B cell (primary cell): Measurements from ENCODE around the gene OCA2. TPM values are rescaled to one million over a fixed set of nuclear protein-coding genes. Genes with fewer than 3 reads are reported as not detected.

Source experiments
- ATAC-seq: fragments of 200-7000 bp; cut with Tn5 transposase; one replicate; pipeline ENCODE4 v1.10.0; 2021; ENCODE audit warnings: low read depth, mild to moderate bottlenecking, moderate number of reproducible peaks, moderate library complexity
- CTCF ChIA-PET: fragments of 350-600 bp; sonication (Branson Sonifier 250); formaldehyde crosslinking; loops from one replicate; lab custom pipeline; 2021; ENCODE audit warnings: antibody characterized with exemption, inconsistent platforms; lab: Charles Lee
- POLR2A ChIA-PET: fragments of 350-600 bp; sonication (Branson Sonifier 250); formaldehyde crosslinking; loops from one replicate; lab custom pipeline; 2021; ENCODE audit warnings: antibody characterized with exemption; lab: Charles Lee
- DNase-seq: peaks from one replicate; pipeline ENCODE4 v3.0.0; 2013
- H2AFZ ChIP-seq: 2 replicates; pipeline ENCODE4 v1.6.1; 2012; ENCODE audit warnings: mild to moderate bottlenecking, low read depth, low read length; ENCODE audit not compliant: insufficient read depth, poor library complexity, severe bottlenecking
- H3K27ac ChIP-seq, 2 donors: 1 replicate in 1 of 2; 2 replicates in 1 of 2; pipeline ENCODE4 v1.5.1; 2012 to 2013; ENCODE audit warnings: low read length in 2 of 2, mild to moderate bottlenecking in 2 of 2, moderate library complexity in 1 of 2
- H3K27me3 ChIP-seq, 4 experiments: fragments of 200-600 bp in 1 of 4; sonication (generic) in 1 of 4; replicated peaks in 1 of 4; 1 replicate in 2 of 4; 2 replicates in 2 of 4; pipeline versions ENCODE4 v1.6.1 to v1.7.0; 2013 to 2016; ENCODE audit warnings: low read length in 3 of 4, mild to moderate bottlenecking in 2 of 4, mixed read lengths in 1 of 4, moderate library complexity in 1 of 4; ENCODE audit not compliant: insufficient read depth in 4 of 4, control insufficient read depth in 3 of 4; ENCODE audit errors: control extremely low read depth in 1 of 4
- H3K36me3 ChIP-seq, 2 experiments: replicated peaks in 1 of 2; 1 replicate in 1 of 2; 2 replicates in 1 of 2; pipeline versions ENCODE4 v1.6.1 to v1.7.1; 2013; ENCODE audit warnings: low read length in 1 of 2; ENCODE audit not compliant: insufficient read depth in 2 of 2, control insufficient read depth in 1 of 2; ENCODE audit errors: control extremely low read depth in 1 of 2, extremely low read depth in 1 of 2
- H3K4me1 ChIP-seq, 2 donors: fragments of 200-600 bp in 1 of 2; sonication (generic) in 1 of 2; 1 replicate in 1 of 2; 2 replicates in 1 of 2; pipeline versions ENCODE4 v1.5.1 to v1.6.1; 2013 to 2017; ENCODE audit warnings: low read length in 2 of 2; ENCODE audit not compliant: control insufficient read depth in 2 of 2, insufficient read depth in 2 of 2
- H3K4me2 ChIP-seq: replicated peaks from 2 replicates; pipeline ENCODE3; 2012; ENCODE audit warnings: mild to moderate bottlenecking, low read depth, low read length; ENCODE audit not compliant: poor library complexity, severe bottlenecking
- H3K4me3 ChIP-seq, 5 experiments: fragments of 200-600 bp in 1 of 5; sonication (generic) in 1 of 5; 1 replicate in 3 of 5; 2 replicates in 2 of 5; pipeline versions ENCODE4 v1.5.1 to v1.7.0; 2011 to 2016; ENCODE audit warnings: low read length in 4 of 5, mild to moderate bottlenecking in 4 of 5, low read depth in 2 of 5, control low read depth in 1 of 5, moderate library complexity in 1 of 5; ENCODE audit not compliant: insufficient read depth in 1 of 5; ENCODE audit errors: control extremely low read depth in 1 of 5, extremely low read depth in 1 of 5
- H3K79me2 ChIP-seq: fragments of 200-600 bp; sonication (generic); one replicate; pipeline ENCODE4 v1.6.0; 2016; ENCODE audit warnings: low read length; ENCODE audit not compliant: control insufficient read depth, insufficient read depth
- H3K9ac ChIP-seq: fragments of 200-600 bp; sonication (generic); 2 replicates; pipeline ENCODE4 v1.6.1; 2017; ENCODE audit warnings: mild to moderate bottlenecking, low read length, moderate library complexity
- H3K9me3 ChIP-seq, 3 donors: one replicate each; pipeline versions ENCODE4 v1.6.1 to v1.7.1; 2013; ENCODE audit warnings: low read length in 2 of 3; ENCODE audit not compliant: control insufficient read depth in 2 of 3, insufficient read depth in 1 of 3; ENCODE audit errors: control extremely low read depth in 1 of 3
- H4K20me1 ChIP-seq: 2 replicates; pipeline ENCODE4 v1.6.0; 2012; ENCODE audit warnings: mild to moderate bottlenecking, low read length; ENCODE audit not compliant: insufficient read depth, control insufficient read depth, poor library complexity, severe bottlenecking
- H3K27ac Mint-ChIP-seq: one replicate; pipeline ENCODE4 v1.8.0; 2021; ENCODE audit warnings: mixed read lengths
- H3K27me3 Mint-ChIP-seq: one replicate; pipeline ENCODE4 v1.8.0; 2021; ENCODE audit warnings: mixed read lengths
- H3K4me1 Mint-ChIP-seq: one replicate; pipeline ENCODE4 v1.8.0; 2021; ENCODE audit warnings: mixed read lengths
- H3K4me3 Mint-ChIP-seq: one replicate; pipeline ENCODE4 v1.8.0; 2021; ENCODE audit warnings: mixed read lengths
- H3K9me3 Mint-ChIP-seq: one replicate; pipeline ENCODE4 v1.8.0; 2022; ENCODE audit warnings: mixed read lengths; ENCODE audit not compliant: insufficient read depth
- EZH2 ChIP-seq: IDR thresholded peaks from 2 replicates; pipeline ENCODE4 v1.6.1; 2012; ENCODE audit warnings: borderline replicate concordance, low read depth, mild to moderate bottlenecking, moderate library complexity, low read length; ENCODE audit not compliant: insufficient read depth, poor library complexity, severe bottlenecking
- WGBS: methylation state at CpG from one replicate; pipeline ENCODE4 v1.1.5; 2013; ENCODE audit warnings: missing lambda C conversion rate; ENCODE audit not compliant: insufficient coverage; 5-methylcytosine and 5-hydroxymethylcytosine counted together
- intact Hi-C: fragments of 100-400 bp; cut with micrococcal nuclease; formaldehyde crosslinking; loops from one replicate; pipeline ENCODE4 v1.10.0; 2022
- polyA plus RNA-seq: library from polyadenylated mRNA; depleted of rRNA; stranded (reverse); fragments of >200 nt; gene quantifications from 2 replicates; pipeline ENCODE4 v1.2.3, GENCODE V29; 2012
- total RNA-seq, 2 donors: library from RNA; stranded (reverse); fragments of 120-200 nt in 1 of 2; gene quantifications; 1 replicate in 1 of 2; 2 replicates in 1 of 2; pipeline versions ENCODE4 v1.2.3 to v1.2.4, GENCODE V29; 2013 to 2022
- TF ChIP-seq, protein P1 (sequence below): fragments of 200-600 bp; IDR thresholded peaks from one replicate; pipeline ENCODE4 v1.8.0; 2022; ENCODE audit warnings: antibody characterized with exemption, mild to moderate bottlenecking

Gene OCA2
- total and polyA plus RNA-seq, 2 donors (not counting 1 experiment from before 2014, with no cell fraction given) = 0.12 TPM; not detected in 1

DNA sequence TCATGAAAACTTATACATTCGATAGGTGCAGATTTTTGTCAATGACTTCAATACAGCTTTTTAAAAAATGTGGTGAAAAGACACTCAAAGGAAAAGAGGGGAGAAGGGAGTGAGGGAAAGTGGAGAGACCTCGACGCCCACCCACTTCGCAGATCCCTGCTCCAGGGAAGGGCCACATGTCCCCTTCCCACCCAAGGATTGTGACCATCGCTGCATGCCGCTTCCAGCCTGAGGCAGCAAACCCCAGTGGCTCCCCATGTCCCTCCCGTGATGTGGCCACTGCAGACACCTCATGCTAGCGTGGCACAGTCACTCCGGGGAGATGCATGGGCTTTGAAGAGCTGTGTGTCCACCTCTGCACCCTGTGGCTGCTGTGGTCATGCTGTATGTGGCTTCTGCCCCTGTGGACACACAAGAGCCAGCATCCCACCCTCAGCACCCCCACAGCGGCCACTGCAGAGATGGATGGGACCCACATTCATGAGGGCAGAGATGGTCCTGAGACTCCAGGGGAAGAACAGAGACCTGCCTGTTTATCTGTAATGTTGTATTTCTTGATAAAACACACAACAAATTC lies 230.2 kb downstream of the OCA2 start:
- Mint-ChIP-seq H3K4me1 (no peaks in the 10 kb centered on the region), H3K27ac (no peak overlapping the region), H3K27me3 (no peaks in the 10 kb centered on the region), H3K4me3 (no peak overlapping the region), H3K9me3 (no peaks in the 10 kb centered on the region)
- Histone ChIP-seq H3K27ac (no peak overlapping the region), H3K4me1 (no peaks in the 10 kb centered on the region), H3K9me3 (peaks cover 0 to 11% (median 0%) of the 10 kb centered on the region in 3 donors), H3K27me3 (no peaks in the 10 kb centered on the region), H3K4me3 (no peak overlapping the region), H2AFZ (no peak overlapping the region), H3K79me2 (no peaks in the 10 kb centered on the region), H4K20me1 (no peaks in the 10 kb centered on the region), H3K4me2 (no peak overlapping the region), H3K36me3 (no peaks in the 10 kb centered on the region), H3K9ac (no peak overlapping the region)
- POLR2A ChIA-PET = no interaction called here
- no peak for ATAC-seq
- DNase-seq = no peak
- CTCF ChIA-PET = no interaction called here
- 72% methylated on average over 7 of the region's 10 CpGs for WGBS
- TF ChIP-seq EZH2 = no peak
- TF ChIP-seq, protein P1, sequence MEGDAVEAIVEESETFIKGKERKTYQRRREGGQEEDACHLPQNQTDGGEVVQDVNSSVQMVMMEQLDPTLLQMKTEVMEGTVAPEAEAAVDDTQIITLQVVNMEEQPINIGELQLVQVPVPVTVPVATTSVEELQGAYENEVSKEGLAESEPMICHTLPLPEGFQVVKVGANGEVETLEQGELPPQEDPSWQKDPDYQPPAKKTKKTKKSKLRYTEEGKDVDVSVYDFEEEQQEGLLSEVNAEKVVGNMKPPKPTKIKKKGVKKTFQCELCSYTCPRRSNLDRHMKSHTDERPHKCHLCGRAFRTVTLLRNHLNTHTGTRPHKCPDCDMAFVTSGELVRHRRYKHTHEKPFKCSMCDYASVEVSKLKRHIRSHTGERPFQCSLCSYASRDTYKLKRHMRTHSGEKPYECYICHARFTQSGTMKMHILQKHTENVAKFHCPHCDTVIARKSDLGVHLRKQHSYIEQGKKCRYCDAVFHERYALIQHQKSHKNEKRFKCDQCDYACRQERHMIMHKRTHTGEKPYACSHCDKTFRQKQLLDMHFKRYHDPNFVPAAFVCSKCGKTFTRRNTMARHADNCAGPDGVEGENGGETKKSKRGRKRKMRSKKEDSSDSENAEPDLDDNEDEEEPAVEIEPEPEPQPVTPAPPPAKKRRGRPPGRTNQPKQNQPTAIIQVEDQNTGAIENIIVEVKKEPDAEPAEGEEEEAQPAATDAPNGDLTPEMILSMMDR = no peak
- intact Hi-C loops = no loop called here

DNA sequence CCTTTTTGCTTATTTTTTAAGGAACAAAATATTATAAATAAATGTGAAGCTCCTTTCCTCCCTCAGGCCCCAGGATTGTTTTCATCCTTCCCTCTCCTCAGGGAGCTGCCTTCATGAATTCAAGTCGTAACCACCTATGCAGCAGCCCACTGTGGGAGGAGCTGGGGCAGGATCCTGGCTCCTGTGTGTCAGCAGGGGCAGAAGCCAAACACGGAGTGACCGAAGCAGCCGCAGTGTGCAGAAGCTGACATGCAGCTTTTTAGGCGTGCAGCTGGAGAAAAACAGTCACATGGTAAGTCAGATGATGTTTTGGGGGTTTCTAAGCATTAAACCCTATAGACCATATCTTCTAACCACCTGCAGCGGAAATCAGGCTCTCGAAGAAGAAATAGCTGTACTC lies 231.3 kb downstream of the OCA2 start:
- H3K27ac ChIP-seq = no peak overlapping the region
- no peaks in the 10 kb centered on the region for H3K79me2 ChIP-seq
- no peak overlapping the region for H3K4me2 ChIP-seq
- no peak for ATAC-seq
- H3K36me3 ChIP-seq = no peaks in the 10 kb centered on the region
- H3K27ac Mint-ChIP-seq = no peak overlapping the region
- H3K27me3 Mint-ChIP-seq = no peaks in the 10 kb centered on the region
- H3K4me1 Mint-ChIP-seq = no peaks in the 10 kb centered on the region
- no CpG with 5 or more reads among the region's 7 CpGs for WGBS
- no peak overlapping the region for H3K9ac ChIP-seq
- no peak overlapping the region for H3K4me3 Mint-ChIP-seq
- peaks cover 0 to 16% (median 0%) of the 10 kb centered on the region in 3 donors for H3K9me3 ChIP-seq
- no peaks in the 10 kb centered on the region for H3K9me3 Mint-ChIP-seq
- H4K20me1 ChIP-seq = no peaks in the 10 kb centered on the region
- no peaks in the 10 kb centered on the region for H3K4me1 ChIP-seq
- ChIA-PET POLR2A (no interaction called here), CTCF (no interaction called here)
- no peak overlapping the region for H3K4me3 ChIP-seq
- DNase-seq = no peak
- TF ChIP-seq EZH2 = no peak
- TF ChIP-seq, protein P1 = no peak
- H3K27me3 ChIP-seq = no peaks in the 10 kb centered on the region
- no peak overlapping the region for H2AFZ ChIP-seq
- intact Hi-C loops = no loop called here
